Endothelial cell of umbilical vein (primary cell): ENCODE measurements around the gene SLC15A5. TPM values are rescaled to one million over a fixed set of nuclear protein-coding genes. Genes with fewer than 3 reads are reported as not detected.

Experiments
- BruUV-seq: library from RNA; stranded (reverse); fragments of 400-500 nt; replicated peaks from 2 replicates; lab custom pipeline; 2021; lab: Mats Ljungman, UMichigan
- CTCF ChIA-PET: fragments of 300-600, 350-600 bp; sonication (Branson Sonifier 250); formaldehyde crosslinking; loops from one replicate; lab custom pipeline; 2021; ENCODE audit warnings: antibody characterized with exemption, inconsistent platforms; lab: Charles Lee
- POLR2A ChIA-PET: fragments of 300-600, 350-600 bp; sonication (Branson Sonifier 250); formaldehyde crosslinking; loops from one replicate; lab custom pipeline; 2021; ENCODE audit warnings: antibody characterized with exemption, inconsistent platforms; lab: Charles Lee
- DNase-seq: peaks from one replicate; pipeline ENCODE4 v3.0.0-alpha.2; 2011; ENCODE audit warnings: low read depth, low spot score
- FAIRE-seq: peaks from 2 replicates; lab custom pipeline; 2011; peaks lifted over from hg19 to GRCh38; lab: Jason Lieb, UNC
- H2AFZ ChIP-seq: 2 replicates; pipeline ENCODE4 v1.6.0; 2012; ENCODE audit warnings: low read depth, low read length, control low read depth, inconsistent platforms
- H3K27ac ChIP-seq: 2 replicates; pipeline ENCODE4 v1.5.1; 2011; ENCODE audit warnings: low read depth, mild to moderate bottlenecking, control low read depth, low read length, moderate library complexity; ENCODE audit not compliant: insufficient read depth
- H3K27me3 ChIP-seq, 2 experiments: 2 replicates each; pipeline versions ENCODE4 v1.6.0 to v1.6.1; 2011; ENCODE audit warnings: low read length in 2 of 2, mixed read lengths in 1 of 2; ENCODE audit not compliant: control insufficient read depth in 2 of 2, insufficient read depth in 2 of 2
- H3K36me3 ChIP-seq, 2 experiments: 2 replicates in 1 of 2; 3 replicates in 1 of 2; pipeline ENCODE4 v1.5.1; 2011; ENCODE audit warnings: low read length in 2 of 2, mild to moderate bottlenecking in 1 of 2, moderate library complexity in 1 of 2; ENCODE audit not compliant: control insufficient read depth in 2 of 2, insufficient read depth in 2 of 2; ENCODE audit errors: extremely low read depth in 1 of 2
- H3K4me1 ChIP-seq: 3 replicates; pipeline ENCODE4 v1.5.1; 2011; ENCODE audit warnings: mild to moderate bottlenecking, low read length; ENCODE audit not compliant: control insufficient read depth, insufficient read depth; ENCODE audit errors: extremely low read depth
- H3K4me2 ChIP-seq: 2 replicates; pipeline ENCODE4 v1.6.1; 2011; ENCODE audit warnings: low read length, control low read depth, mixed read lengths; ENCODE audit not compliant: insufficient read depth
- H3K4me3 ChIP-seq, 3 experiments: fragments of 200-600 bp in 1 of 3; sonication (generic), shearing (Covaris generic) in 1 of 3; replicated peaks in 1 of 3; 2 replicates each; pipeline ENCODE4 v1.5.1; 2011 to 2016; ENCODE audit warnings: control low read depth in 3 of 3, low read length in 3 of 3, mild to moderate bottlenecking in 2 of 3, inconsistent platforms in 1 of 3, low read depth in 1 of 3, moderate library complexity in 1 of 3; ENCODE audit not compliant: insufficient read depth in 1 of 3
- H3K79me2 ChIP-seq: 2 replicates; pipeline ENCODE4 v1.6.0; 2012; ENCODE audit warnings: low read length, inconsistent platforms; ENCODE audit not compliant: control insufficient read depth, insufficient read depth
- H3K9ac ChIP-seq: replicated peaks from 2 replicates; pipeline ENCODE3; 2011; ENCODE audit warnings: low read length, control low read depth; ENCODE audit not compliant: insufficient read depth; ENCODE audit errors: extremely low read depth
- H3K9me1 ChIP-seq: replicated peaks from 3 replicates; pipeline ENCODE4 v1.6.0; 2011; ENCODE audit warnings: mild to moderate bottlenecking, low read length; ENCODE audit not compliant: control insufficient read depth, insufficient read depth; ENCODE audit errors: extremely low read depth
- H3K9me3 ChIP-seq: replicated peaks from 2 replicates; pipeline ENCODE4 v1.5.1; 2012; ENCODE audit warnings: low read length, inconsistent platforms; ENCODE audit not compliant: control insufficient read depth, insufficient read depth
- H4K20me1 ChIP-seq: replicated peaks from 2 replicates; pipeline ENCODE3; 2011; ENCODE audit warnings: mild to moderate bottlenecking, low read length; ENCODE audit not compliant: control insufficient read depth, insufficient read depth; ENCODE audit errors: extremely low read depth
- EZH2 ChIP-seq: IDR thresholded peaks from 2 replicates; pipeline ENCODE4 v1.6.1; 2012; ENCODE audit warnings: borderline replicate concordance, low read depth, mild to moderate bottlenecking, moderate library complexity, low read length, inconsistent platforms; ENCODE audit not compliant: severe bottlenecking
- FOS ChIP-seq: IDR thresholded peaks from 2 replicates; pipeline ENCODE4 v1.6.1; 2011; ENCODE audit warnings: mild to moderate bottlenecking, low read length, moderate library complexity, borderline replicate concordance; ENCODE audit not compliant: insufficient read depth
- GATA2 ChIP-seq: IDR thresholded peaks from 2 replicates; pipeline ENCODE4 v1.7.0; 2011; ENCODE audit warnings: low read depth, mild to moderate bottlenecking, moderate library complexity, mixed read lengths, low read length; ENCODE audit not compliant: insufficient read length, insufficient read depth
- JUN ChIP-seq: IDR thresholded peaks from 2 replicates; pipeline ENCODE4 v1.6.1; 2011; ENCODE audit warnings: borderline replicate concordance, low read depth; ENCODE audit not compliant: insufficient read length, insufficient read depth
- MYC ChIP-seq: IDR thresholded peaks from one replicate; pipeline ENCODE4 v1.6.1; 2011; ENCODE audit warnings: mild to moderate bottlenecking, low read depth, low read length
- POLR2A ChIP-seq: IDR thresholded peaks from 2 replicates; pipeline ENCODE4 v1.6.1; 2012; ENCODE audit warnings: low read depth, mild to moderate bottlenecking, control low read depth, low read length
- POLR2AphosphoS5 ChIP-seq: IDR thresholded peaks from 2 replicates; pipeline ENCODE4 v1.6.1; 2012; ENCODE audit warnings: low read depth, mild to moderate bottlenecking, control low read depth, low read length, moderate library complexity; ENCODE audit not compliant: insufficient read depth
- dilution Hi-C: fragments of 300-500 bp; cut with MboI; formaldehyde crosslinking; loops from one replicate; pipeline ENCODE4 v1.15.0; 2019; ENCODE audit warnings: low sequenced_read_pairs; ENCODE audit not compliant: extremely low pct_ligation_motif_present
- intact Hi-C: fragments of 100-400 bp; cut with micrococcal nuclease; formaldehyde crosslinking; loops from one replicate; pipeline ENCODE4 v1.10.0; 2022
- polyA plus RNA-seq, 4 experiments: library from polyadenylated mRNA; depleted of rRNA in 3 of 4; stranded (reverse) in 3 of 4; unstranded in 1 of 4; fragments of >200 nt; gene quantifications; 2 replicates each; pipeline versions ENCODE4 v1.2.1 to v1.2.3, GENCODE V29; 2011 to 2012; ENCODE audit warnings: missing spikeins in 1 of 4
- total RNA-seq: library from RNA; stranded (reverse); gene quantifications from 2 replicates; pipeline ENCODE4 v1.2.3, GENCODE V29; 2021
- TF ChIP-seq, protein P1 (sequence below): IDR thresholded peaks from 2 replicates; pipeline ENCODE4 v1.6.1; 2011; ENCODE audit not compliant: insufficient read depth, insufficient read length
- TF ChIP-seq, protein P2 (sequence below), 2 donors: IDR thresholded peaks; 1 replicate in 1 of 2; 2 replicates in 1 of 2; pipeline ENCODE4 v1.5.1; 2011; ENCODE audit warnings: low read length in 2 of 2, mild to moderate bottlenecking in 2 of 2, moderate library complexity in 2 of 2, control low read depth in 1 of 2, inconsistent platforms in 1 of 2, low read depth in 1 of 2; ENCODE audit not compliant: insufficient read depth in 1 of 2; ENCODE audit errors: extremely low read depth in 1 of 2

Gene SLC15A5
- total and polyA plus RNA-seq, 2 donors (not counting 3 experiments of a cell fraction or from before 2014, with no cell fraction given), result not detected

DNA sequence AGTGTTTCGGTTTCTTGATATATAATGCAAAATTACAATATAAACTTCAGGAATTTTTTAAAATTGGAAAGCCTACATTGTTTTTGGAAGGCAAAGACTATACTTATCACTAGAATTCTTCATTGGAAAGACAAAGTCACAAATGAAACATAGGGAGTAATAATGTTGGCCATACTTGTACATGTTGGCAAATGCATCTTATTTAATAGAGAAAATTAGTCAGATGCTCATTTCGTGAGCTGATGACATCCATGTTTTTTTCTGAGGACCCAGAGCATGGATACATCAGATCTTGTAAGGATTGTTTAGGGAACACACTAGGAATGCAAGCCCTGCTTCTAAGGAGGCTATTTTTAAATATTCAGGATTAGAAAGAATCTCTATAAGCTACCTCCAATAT, 4.6 kb upstream of the SLC15A5 start:
- no peaks in the 10 kb centered on the region for H4K20me1 ChIP-seq
- no peak overlapping the region for H3K9ac ChIP-seq
- DNase-seq, result no peak
- TF ChIP-seq JUN (no peak), FOS (no peak), EZH2 (no peak), POLR2AphosphoS5 (no peak), GATA2 (no peak), MYC (no peak), POLR2A (no peak)
- TF ChIP-seq, protein P1, sequence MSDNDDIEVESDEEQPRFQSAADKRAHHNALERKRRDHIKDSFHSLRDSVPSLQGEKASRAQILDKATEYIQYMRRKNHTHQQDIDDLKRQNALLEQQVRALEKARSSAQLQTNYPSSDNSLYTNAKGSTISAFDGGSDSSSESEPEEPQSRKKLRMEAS, result no peak
- TF ChIP-seq, protein P2, sequence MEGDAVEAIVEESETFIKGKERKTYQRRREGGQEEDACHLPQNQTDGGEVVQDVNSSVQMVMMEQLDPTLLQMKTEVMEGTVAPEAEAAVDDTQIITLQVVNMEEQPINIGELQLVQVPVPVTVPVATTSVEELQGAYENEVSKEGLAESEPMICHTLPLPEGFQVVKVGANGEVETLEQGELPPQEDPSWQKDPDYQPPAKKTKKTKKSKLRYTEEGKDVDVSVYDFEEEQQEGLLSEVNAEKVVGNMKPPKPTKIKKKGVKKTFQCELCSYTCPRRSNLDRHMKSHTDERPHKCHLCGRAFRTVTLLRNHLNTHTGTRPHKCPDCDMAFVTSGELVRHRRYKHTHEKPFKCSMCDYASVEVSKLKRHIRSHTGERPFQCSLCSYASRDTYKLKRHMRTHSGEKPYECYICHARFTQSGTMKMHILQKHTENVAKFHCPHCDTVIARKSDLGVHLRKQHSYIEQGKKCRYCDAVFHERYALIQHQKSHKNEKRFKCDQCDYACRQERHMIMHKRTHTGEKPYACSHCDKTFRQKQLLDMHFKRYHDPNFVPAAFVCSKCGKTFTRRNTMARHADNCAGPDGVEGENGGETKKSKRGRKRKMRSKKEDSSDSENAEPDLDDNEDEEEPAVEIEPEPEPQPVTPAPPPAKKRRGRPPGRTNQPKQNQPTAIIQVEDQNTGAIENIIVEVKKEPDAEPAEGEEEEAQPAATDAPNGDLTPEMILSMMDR (IDR thresholded peaks at IDR 0.05; ENCODE audit: extremely low read depth in 1 of 2, insufficient read depth in 1 of 2, low read depth in 1 of 2, low read length in 2 of 2), result no peak
- BruUV-seq, result no TSS peak
- H3K4me3 ChIP-seq, result no peak overlapping the region
- no peak overlapping the region for H2AFZ ChIP-seq
- no peak overlapping the region for H3K4me2 ChIP-seq
- dilution Hi-C loops (no loop called here), intact Hi-C loops (no loop called here)
- no peaks in the 10 kb centered on the region for H3K79me2 ChIP-seq
- POLR2A ChIA-PET, result no interaction called here
- H3K27me3 ChIP-seq, result no peaks in the 10 kb centered on the region
- no peaks in the 10 kb centered on the region for H3K4me1 ChIP-seq
- H3K9me1 ChIP-seq, result no peaks in the 10 kb centered on the region
- no peak overlapping the region for H3K27ac ChIP-seq
- no peaks in the 10 kb centered on the region for H3K9me3 ChIP-seq
- no peak for FAIRE-seq
- CTCF ChIA-PET, result no interaction called here
- H3K36me3 ChIP-seq, result no peaks in the 10 kb centered on the region
